ENCODE data around the gene ARID5B.
"Not testable (repeated sequence)": the region's sequence is repeated elsewhere in the genome, so short reads cannot be mapped to it uniquely, and the experiment has no call there.

Gene ARID5B

GRCh38 chr10:62014510-62014909 is 113.0 kb downstream of the ARID5B start:
- DNase-seq (ENCODE audit: low spot score): no peak

GRCh38 chr10:62015994-62016393 is 114.5 kb downstream of the ARID5B start:
- DNase-seq (ENCODE audit: low spot score): no peak

- no peak for DNase-seq (ENCODE audit: low spot score)
Measured at GRCh38 chr10:62016623-62017490, 115.4 kb downstream of the ARID5B start.

- no peak for DNase-seq (ENCODE audit: low spot score)
Measured at GRCh38 chr10:62017491-62017870, 116.0 kb downstream of the ARID5B start.

GRCh38 chr10:62018131-62018911 is 116.8 kb downstream of the ARID5B start:
- DNase-seq (ENCODE audit: low spot score): no peak

GRCh38 chr10:62019013-62019684 is 117.7 kb downstream of the ARID5B start:
- no peak for DNase-seq (ENCODE audit: low spot score)

GRCh38 chr10:62019685-62020359 is 118.3 kb downstream of the ARID5B start:
- no peak for DNase-seq (ENCODE audit: low spot score)

- DNase-seq (ENCODE audit: low spot score): no peak
Measured at GRCh38 chr10:62021128-62021665, 119.7 kb downstream of the ARID5B start.

GRCh38 chr10:62021978-62022802 is 120.7 kb downstream of the ARID5B start:
- DNase-seq (ENCODE audit: low spot score): no peak

- no peak for DNase-seq (ENCODE audit: low spot score)
Measured at GRCh38 chr10:62022830-62023229, 121.3 kb downstream of the ARID5B start.

- DNase-seq (ENCODE audit: low spot score): no peak
Measured at GRCh38 chr10:62023329-62023728, 121.8 kb downstream of the ARID5B start.

- no peak for DNase-seq (ENCODE audit: low spot score)
Measured at GRCh38 chr10:62024026-62024701, 122.7 kb downstream of the ARID5B start.

- DNase-seq (ENCODE audit: low spot score): no peak
Measured at GRCh38 chr10:62025134-62025794, 123.8 kb downstream of the ARID5B start.

- DNase-seq (ENCODE audit: low spot score): peak; percentile 32
Measured at GRCh38 chr10:62025901-62026879, 124.7 kb downstream of the ARID5B start.

- DNase-seq (ENCODE audit: low spot score): no peak
Measured at GRCh38 chr10:62027841-62028501, 126.5 kb downstream of the ARID5B start.

GRCh38 chr10:62028502-62028842 is 127.0 kb downstream of the ARID5B start:
- not testable (repeated sequence) for DNase-seq (ENCODE audit: low spot score)

GRCh38 chr10:62029401-62029800 is 127.9 kb downstream of the ARID5B start:
- DNase-seq (ENCODE audit: low spot score): no peak

- DNase-seq (ENCODE audit: low spot score): no peak
Measured at GRCh38 chr10:62031507-62031906, 130.0 kb downstream of the ARID5B start.
